Muscle layer of duodenum (tissue), 2 donors: ENCODE data around the gene PCDHGA2.
A peak's percentile ranks its signal among the peaks of the same experiment; 100 is the strongest.
"Not testable (repeated sequence)": the region's sequence is repeated elsewhere in the genome, so short reads cannot be mapped to it uniquely, and the experiment has no call there.

Experiments used
- H3K27ac ChIP-seq: one replicate; pipeline ENCODE4 v1.7.0; 2013; ENCODE audit warnings: mild to moderate bottlenecking, low read length
- H3K27me3 ChIP-seq: one replicate; pipeline ENCODE4 v1.7.0; 2013; ENCODE audit warnings: low read depth, mild to moderate bottlenecking, control low read depth, low read length
- H3K36me3 ChIP-seq, 2 donors: one replicate each; pipeline ENCODE4 v1.7.0; 2013; ENCODE audit warnings: low read length in 2 of 2, control low read depth in 1 of 2, mild to moderate bottlenecking in 1 of 2; ENCODE audit not compliant: insufficient read depth in 2 of 2, control insufficient read depth in 1 of 2
- H3K4me1 ChIP-seq, 2 donors: one replicate each; pipeline ENCODE4 v1.7.0; 2013; ENCODE audit warnings: low read length in 2 of 2, mild to moderate bottlenecking in 2 of 2, control low read depth in 1 of 2, moderate library complexity in 1 of 2; ENCODE audit not compliant: insufficient read depth in 2 of 2, control insufficient read depth in 1 of 2
- H3K4me3 ChIP-seq, 2 donors: one replicate each; pipeline ENCODE4 v1.7.0; 2013; ENCODE audit warnings: low read length in 2 of 2, low read depth in 1 of 2, mild to moderate bottlenecking in 1 of 2
- H3K9me3 ChIP-seq, 2 donors: one replicate each; pipeline ENCODE4 v1.7.0; 2013; ENCODE audit warnings: low read length in 2 of 2, control low read depth in 1 of 2, mild to moderate bottlenecking in 1 of 2; ENCODE audit not compliant: control insufficient read depth in 1 of 2
- donor health status: healthy.

PCDHGA2 gene

DNA sequence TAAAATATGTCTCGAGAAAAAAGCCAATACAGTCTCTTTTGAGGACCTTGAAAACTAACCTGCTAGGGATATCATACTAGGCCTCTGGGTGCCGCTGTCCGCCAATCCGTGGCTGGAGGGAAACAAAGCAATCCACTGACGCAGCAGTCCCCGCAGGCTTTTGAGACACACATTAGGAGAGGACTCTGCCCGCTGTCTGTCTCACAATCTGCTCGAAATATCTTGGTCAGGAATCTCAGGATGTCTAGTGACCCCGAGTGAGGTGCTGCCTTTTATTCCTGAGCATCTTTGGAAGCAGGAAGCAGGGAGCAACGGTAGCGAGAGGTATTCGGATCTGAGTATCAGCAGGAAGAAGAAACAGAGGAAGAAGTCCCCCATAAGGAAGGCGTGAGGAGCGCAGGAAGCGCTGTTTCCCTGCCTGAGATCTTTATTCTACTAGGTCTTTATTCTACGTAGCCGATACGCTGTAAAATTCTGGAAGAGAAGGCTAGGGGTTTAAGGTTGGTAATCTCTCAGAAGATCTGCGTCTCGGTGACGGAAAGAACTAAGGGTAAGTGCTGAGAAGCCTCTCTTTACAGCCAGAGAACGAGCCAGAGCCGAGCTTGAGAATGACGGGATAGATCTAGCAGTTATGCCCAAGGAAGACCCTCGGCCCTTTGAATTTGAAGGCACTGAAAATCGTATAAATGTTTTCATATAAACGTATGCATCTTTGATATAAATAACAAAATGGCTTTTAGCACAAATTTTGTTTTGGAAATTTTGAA lies 12.3 kb upstream of the PCDHGA2 start:
- Histone ChIP-seq H3K27ac (peak overlapping the region; percentile 41), H3K9me3 (peaks cover 42 to 53% of the 10 kb centered on the region in 2 donors), H3K36me3 (peaks cover 0 to 3% of the 10 kb centered on the region in 2 donors), H3K4me1 (no peaks in the 10 kb centered on the region), H3K4me3 (peak overlapping the region; percentile 57 to 60), H3K27me3 (no peaks in the 10 kb centered on the region)

DNA sequence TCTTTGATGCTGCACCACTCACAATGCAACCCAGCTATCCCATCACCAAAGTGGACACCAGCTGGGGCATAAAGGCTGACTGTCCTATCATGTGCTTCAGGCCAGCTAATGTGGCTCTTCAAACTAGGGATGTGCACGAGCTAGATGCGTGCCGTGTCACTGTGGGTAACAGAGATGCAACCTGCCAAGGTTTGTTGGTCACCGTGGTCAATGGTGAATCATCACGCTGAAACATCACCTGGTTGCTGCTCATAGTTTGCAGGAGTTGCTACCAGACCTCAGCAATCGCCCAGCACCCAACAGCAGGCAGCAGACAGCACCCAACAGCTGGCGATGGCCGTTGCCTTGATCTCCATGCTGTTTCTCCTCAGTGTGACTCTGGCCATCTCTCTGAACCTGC lies 10.3 kb upstream of the PCDHGA2 start:
- Histone ChIP-seq H3K36me3 (peaks cover 0 to 3% of the 10 kb centered on the region in 2 donors), H3K27me3 (no peaks in the 10 kb centered on the region), H3K9me3 (peaks cover 37 to 65% of the 10 kb centered on the region in 2 donors), H3K4me3 (peak overlapping the region in 1 of 2 donors; percentile 54), H3K27ac (no peak overlapping the region), H3K4me1 (no peaks in the 10 kb centered on the region)

DNA sequence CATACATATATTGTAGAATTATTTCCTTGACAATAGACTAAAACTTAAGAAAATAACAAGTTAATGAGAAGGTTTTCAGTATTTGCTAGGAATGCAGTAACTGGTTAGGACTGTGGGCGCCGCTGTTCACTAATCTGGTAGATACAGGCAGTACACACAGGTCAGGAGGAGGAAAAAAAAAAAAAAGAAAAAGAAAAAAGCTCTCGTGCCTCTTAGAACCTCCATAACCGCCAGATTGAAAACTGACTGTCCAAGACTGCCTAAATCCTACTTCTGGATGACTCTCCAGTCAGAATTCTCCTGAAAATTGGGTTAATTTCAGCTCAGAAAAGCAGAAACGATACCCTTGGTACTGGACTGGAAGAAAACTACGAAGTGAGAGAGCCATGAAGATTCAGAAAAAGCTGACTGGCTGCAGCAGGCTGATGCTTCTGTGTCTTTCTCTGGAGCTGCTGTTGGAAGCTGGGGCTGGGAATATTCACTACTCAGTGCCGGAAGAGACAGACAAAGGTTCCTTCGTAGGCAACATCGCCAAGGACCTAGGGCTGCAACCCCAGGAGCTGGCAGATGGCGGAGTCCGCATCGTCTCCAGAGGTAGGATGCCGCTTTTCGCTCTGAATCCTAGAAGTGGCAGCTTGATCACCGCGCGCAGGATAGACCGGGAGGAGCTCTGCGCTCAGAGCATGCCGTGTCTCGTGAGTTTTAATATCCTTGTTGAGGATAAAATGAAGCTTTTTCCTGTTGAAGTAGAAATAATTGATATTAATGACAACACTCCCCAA lies 8.1 kb upstream of the PCDHGA2 start, which contains the start of gene PCDHGA1:
Gene PCDHGA1 (plus strand): TSS at position 216 of the 782 bp plus-strand sequence.
- Histone ChIP-seq H3K36me3 (peaks cover 0 to 3% of the 10 kb centered on the region in 2 donors), H3K4me3 (peak within 1 kb of the TSS in 1 of 2 donors; percentile 54), H3K9me3 (peaks cover 50 to 67% of the 10 kb centered on the region in 2 donors), H3K27ac (no peak within 1 kb of the TSS), H3K4me1 (no peaks in the 10 kb centered on the region), H3K27me3 (no peaks in the 10 kb centered on the region)

DNA sequence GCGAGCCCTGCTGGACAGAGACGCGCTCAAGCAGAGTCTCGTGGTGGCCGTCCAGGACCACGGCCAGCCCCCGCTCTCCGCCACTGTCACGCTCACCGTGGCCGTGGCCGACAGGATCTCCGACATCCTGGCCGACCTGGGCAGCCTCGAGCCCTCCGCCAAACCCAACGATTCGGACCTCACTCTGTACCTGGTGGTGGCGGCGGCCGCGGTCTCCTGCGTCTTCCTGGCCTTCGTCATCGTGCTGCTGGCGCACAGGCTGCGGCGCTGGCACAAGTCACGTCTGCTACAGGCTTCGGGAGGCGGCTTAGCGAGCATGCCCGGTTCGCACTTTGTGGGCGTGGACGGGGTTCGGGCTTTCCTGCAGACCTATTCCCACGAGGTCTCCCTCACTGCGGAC lies 6.0 kb upstream of the PCDHGA2 start:
- not testable (repeated sequence) for H3K4me1 ChIP-seq, H3K27me3 ChIP-seq, H3K27ac ChIP-seq, H3K36me3 ChIP-seq
- peaks cover 40 to 75% of the 10 kb centered on the region in 2 donors for H3K9me3 ChIP-seq
- peak overlapping the region in 1 of 2 donors; percentile 54 for H3K4me3 ChIP-seq

DNA sequence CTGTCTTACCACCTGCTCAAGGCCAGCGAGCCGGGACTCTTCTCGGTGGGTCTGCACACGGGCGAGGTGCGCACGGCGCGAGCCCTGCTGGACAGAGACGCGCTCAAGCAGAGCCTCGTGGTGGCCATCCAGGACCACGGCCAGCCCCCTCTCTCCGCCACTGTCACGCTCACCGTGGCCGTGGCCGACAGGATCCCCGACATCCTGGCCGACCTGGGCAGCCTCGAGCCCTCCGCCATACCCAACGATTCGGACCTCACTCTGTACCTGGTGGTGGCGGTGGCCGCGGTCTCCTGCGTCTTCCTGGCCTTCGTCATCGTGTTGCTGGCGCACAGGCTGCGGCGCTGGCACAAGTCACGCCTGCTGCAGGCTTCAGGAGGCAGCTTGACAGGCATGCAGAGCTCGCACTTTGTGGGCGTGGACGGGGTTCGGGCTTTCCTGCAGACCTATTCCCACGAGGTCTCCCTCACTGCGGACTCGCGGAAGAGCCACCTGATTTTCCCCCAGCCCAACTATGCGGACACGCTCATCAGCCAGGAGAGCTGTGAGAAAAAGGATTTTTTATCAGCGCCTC lies 2.3 kb downstream of the PCDHGA2 start:
- not testable (repeated sequence) for H3K27me3 ChIP-seq, H3K27ac ChIP-seq, H3K4me1 ChIP-seq, H3K36me3 ChIP-seq
- peaks cover 49 to 84% of the 10 kb centered on the region in 2 donors for H3K9me3 ChIP-seq
- peak overlapping the region in 1 of 2 donors; percentile 63 for H3K4me3 ChIP-seq

DNA sequence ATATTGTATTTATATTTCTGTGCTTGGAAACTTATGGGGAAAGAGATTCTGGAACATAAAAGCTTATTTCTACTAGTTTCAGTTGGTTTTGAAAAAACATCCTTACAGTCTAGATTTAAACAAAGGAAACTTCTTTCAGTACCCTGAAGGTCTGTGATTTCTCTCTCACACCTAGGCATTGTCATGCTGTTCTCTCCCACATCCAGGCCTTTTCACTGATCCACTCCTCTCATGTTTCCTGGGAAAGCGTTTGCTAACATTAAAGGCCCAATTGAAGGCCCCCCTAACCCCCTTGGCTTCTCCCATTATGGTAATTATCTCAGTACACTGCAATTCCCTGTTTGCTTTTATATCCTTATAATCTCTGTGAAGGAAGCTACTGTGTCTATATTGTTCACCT lies 4.2 kb downstream of the PCDHGA2 start:
- Histone ChIP-seq H3K4me3 (peak overlapping the region; percentile 8 to 23), H3K27ac (no peak overlapping the region), H3K27me3 (no peaks in the 10 kb centered on the region), H3K36me3 (peaks cover 0 to 4% of the 10 kb centered on the region in 2 donors), H3K9me3 (peaks cover 50 to 88% of the 10 kb centered on the region in 2 donors), H3K4me1 (no peaks in the 10 kb centered on the region)

DNA sequence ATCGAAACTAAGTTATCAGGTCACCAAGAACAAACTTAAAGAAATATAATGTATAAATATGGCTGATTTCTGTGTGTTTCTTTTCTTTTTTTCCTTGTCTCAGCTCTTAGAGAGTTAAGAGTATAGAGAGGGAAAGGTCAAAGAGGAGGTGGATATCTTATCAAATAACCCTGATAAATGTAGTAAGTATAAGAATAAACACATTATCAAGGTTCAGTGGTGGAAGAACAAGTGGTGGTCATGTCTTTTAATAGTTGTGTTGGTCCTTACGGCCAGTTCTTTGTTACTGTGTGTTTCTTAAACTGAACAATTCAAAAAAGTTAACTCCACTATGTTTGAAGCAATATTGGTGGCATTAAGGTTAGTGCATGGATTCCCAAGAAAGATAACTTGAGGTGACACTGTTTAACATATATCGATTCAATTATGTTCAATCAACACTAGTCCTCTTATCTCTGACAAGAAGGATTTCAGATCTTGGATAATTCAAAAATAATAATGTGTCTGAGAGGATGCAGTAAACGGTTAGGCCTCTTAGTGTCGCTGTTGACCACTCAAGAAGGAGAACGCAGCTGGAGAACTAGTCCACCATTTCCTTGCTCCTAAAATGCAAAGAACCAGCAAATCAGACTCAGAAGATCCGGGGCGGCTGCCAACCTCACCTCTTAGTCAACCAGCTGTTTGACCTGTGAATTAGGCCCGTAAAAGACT lies 4.8 kb downstream of the PCDHGA2 start, which contains the start of gene PCDHGA3:
Gene PCDHGA3 (plus strand): TSS at position 588 of the 711 bp plus-strand sequence. CDS start 205 bp downstream, outside the sequence.
- Histone ChIP-seq H3K4me3 (peak within 1 kb of the TSS; percentile 30 to 57), H3K27ac (no peak within 1 kb of the TSS), H3K9me3 (peaks cover 56 to 88% of the 10 kb centered on the region in 2 donors), H3K27me3 (no peaks in the 10 kb centered on the region), H3K4me1 (no peaks in the 10 kb centered on the region), H3K36me3 (peaks cover 0 to 4% of the 10 kb centered on the region in 2 donors)

DNA sequence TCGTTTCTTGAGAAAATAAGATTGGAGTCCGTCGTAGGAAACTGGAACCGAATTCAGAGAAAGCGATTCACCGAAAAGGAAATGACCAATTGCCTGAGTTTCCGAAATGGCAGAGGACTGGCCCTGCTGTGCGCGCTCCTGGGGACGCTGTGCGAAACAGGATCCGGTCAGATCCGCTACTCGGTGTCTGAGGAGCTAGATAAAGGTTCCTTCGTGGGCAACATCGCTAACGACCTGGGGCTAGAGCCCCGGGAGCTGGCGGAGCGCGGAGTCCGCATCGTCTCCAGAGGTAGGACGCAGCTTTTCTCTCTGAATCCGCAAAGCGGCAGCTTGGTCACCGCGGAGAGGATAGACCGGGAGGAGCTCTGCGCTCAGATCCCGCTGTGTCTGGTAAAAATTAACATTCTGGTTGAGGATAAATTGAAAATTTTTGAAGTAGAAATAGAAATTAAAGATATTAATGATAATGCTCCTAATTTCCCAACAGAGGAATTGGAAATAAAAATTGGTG lies 5.4 kb downstream of the PCDHGA2 start:
- no peaks in the 10 kb centered on the region for H3K4me1 ChIP-seq
- no peak overlapping the region for H3K27ac ChIP-seq
- H3K36me3 ChIP-seq = peaks cover 0 to 4% of the 10 kb centered on the region in 2 donors
- H3K4me3 ChIP-seq = peak overlapping the region; percentile 30 to 57
- H3K9me3 ChIP-seq = peaks cover 61 to 88% of the 10 kb centered on the region in 2 donors
- H3K27me3 ChIP-seq = no peaks in the 10 kb centered on the region

DNA sequence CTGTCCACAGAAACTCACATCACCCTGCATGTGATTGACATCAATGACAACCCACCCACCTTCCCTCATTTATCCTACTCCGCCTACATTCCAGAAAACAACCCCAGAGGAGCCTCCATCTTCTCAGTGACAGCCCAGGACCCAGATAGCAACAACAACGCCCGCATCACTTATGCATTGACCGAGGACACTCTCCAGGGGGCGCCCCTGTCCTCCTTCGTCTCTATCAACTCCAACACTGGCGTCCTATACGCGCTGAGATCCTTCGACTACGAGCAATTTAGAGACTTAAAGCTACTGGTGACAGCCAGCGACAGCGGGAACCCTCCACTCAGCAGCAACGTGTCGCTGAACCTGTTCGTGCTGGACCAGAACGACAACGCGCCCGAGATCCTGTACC lies 6.8 kb downstream of the PCDHGA2 start:
- H3K27me3 ChIP-seq = no peaks in the 10 kb centered on the region
- no peaks in the 10 kb centered on the region for H3K36me3 ChIP-seq
- H3K27ac ChIP-seq = no peak overlapping the region
- H3K4me3 ChIP-seq = peak overlapping the region in 1 of 2 donors; percentile 57
- peaks cover 53 to 83% of the 10 kb centered on the region in 2 donors for H3K9me3 ChIP-seq
- no peaks in the 10 kb centered on the region for H3K4me1 ChIP-seq

DNA sequence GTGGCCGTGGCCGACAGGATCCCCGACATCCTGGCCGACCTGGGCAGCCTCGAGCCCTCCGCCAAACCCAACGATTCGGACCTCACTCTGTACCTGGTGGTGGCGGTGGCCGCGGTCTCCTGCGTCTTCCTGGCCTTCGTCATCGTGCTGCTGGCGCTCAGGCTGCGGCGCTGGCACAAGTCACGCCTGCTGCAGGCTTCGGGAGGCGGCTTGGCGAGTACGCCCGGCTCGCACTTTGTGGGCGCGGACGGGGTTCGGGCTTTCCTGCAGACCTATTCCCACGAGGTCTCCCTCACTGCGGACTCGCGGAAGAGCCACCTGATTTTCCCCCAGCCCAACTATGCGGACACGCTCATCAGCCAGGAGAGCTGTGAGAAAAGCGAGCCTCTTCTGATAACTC lies 7.5 kb downstream of the PCDHGA2 start:
- H3K27me3 ChIP-seq, H3K27ac ChIP-seq: not testable (repeated sequence)
- H3K9me3 ChIP-seq = peaks cover 58 to 83% of the 10 kb centered on the region in 2 donors

More for the DNA sequence above, 7.5 kb downstream of the PCDHGA2 start:
- H3K4me3 ChIP-seq = peak overlapping the region in 1 of 2 donors; percentile 43
- H3K36me3 ChIP-seq, H3K4me1 ChIP-seq: not testable (repeated sequence)
